Fibroblast of skin of scalp (primary cell): Measurements from ENCODE around the gene ZDHHC22.

ENCODE experiments used
- DNase-seq: peaks from one replicate; pipeline ENCODE4 v3.0.0-alpha.2; 2013

ZDHHC22 gene

GRCh38 chr14:77157740-77158139 is 16.1 kb upstream of the ZDHHC22 start:
- DNase-seq, result no peak

- DNase-seq, result no peak
These were observed 13.5 kb upstream of the ZDHHC22 start for GRCh38 chr14:77155083-77155482.

- DNase-seq, result no peak
These were observed 12.8 kb upstream of the ZDHHC22 start for GRCh38 chr14:77154421-77154820.

- no peak for DNase-seq
These were observed 12.2 kb upstream of the ZDHHC22 start for GRCh38 chr14:77153802-77154201.

GRCh38 chr14:77151918-77152588 is 10.5 kb upstream of the ZDHHC22 start:
- peak; percentile 21 for DNase-seq

- no peak for DNase-seq
These were observed 9.7 kb upstream of the ZDHHC22 start for GRCh38 chr14:77151245-77151644.

GRCh38 chr14:77148510-77149231 is 7.1 kb upstream of the ZDHHC22 start:
- DNase-seq, result no peak

GRCh38 chr14:77145975-77146740 is 4.6 kb upstream of the ZDHHC22 start:
- no peak for DNase-seq

- no peak for DNase-seq
These were observed 3.0 kb upstream of the ZDHHC22 start for GRCh38 chr14:77144412-77145115.

GRCh38 chr14:77143071-77143470 is 1.5 kb upstream of the ZDHHC22 start:
- no peak for DNase-seq

GRCh38 chr14:77142005-77142800 is 612 bp upstream of the ZDHHC22 start:
- DNase-seq, result no peak

GRCh38 chr14:77140359-77141213 is 1.0 kb downstream of the ZDHHC22 start:
- no peak for DNase-seq

- DNase-seq, result peak; percentile 41
These were observed 1.8 kb downstream of the ZDHHC22 start for GRCh38 chr14:77139540-77140358.

- DNase-seq, result no peak
These were observed 2.6 kb downstream of the ZDHHC22 start for GRCh38 chr14:77139022-77139421.

- DNase-seq, result peak; percentile 71
These were observed 7.8 kb downstream of the ZDHHC22 start for GRCh38 chr14:77133720-77134338.

- no peak for DNase-seq
These were observed 9.6 kb downstream of the ZDHHC22 start for GRCh38 chr14:77131871-77132486.

GRCh38 chr14:77131206-77131605 is 10.4 kb downstream of the ZDHHC22 start:
- no peak for DNase-seq

GRCh38 chr14:77130386-77130785 is 11.2 kb downstream of the ZDHHC22 start:
- no peak for DNase-seq

- DNase-seq, result no peak
These were observed 13.1 kb downstream of the ZDHHC22 start for GRCh38 chr14:77128414-77128891.
